Fibroblast of the aortic adventitia (primary cell): ENCODE data around the gene DNAJC12. TPM values are rescaled to one million over a fixed set of nuclear protein-coding genes. Genes with fewer than 3 reads are reported as not detected.

Source experiments
- DNase-seq: peaks from one replicate; pipeline ENCODE4 v3.0.0-alpha.2; 2010; ENCODE audit warnings: low read depth
- H3K4me3 ChIP-seq: 2 replicates; pipeline ENCODE4 v1.5.1; 2011; ENCODE audit warnings: low read depth, mild to moderate bottlenecking, control low read depth, low read length, moderate library complexity
- CTCF ChIP-seq: IDR thresholded peaks from 2 replicates; pipeline ENCODE4 v1.5.1; 2011; ENCODE audit warnings: mild to moderate bottlenecking, low read length, control low read depth, inconsistent platforms; ENCODE audit not compliant: insufficient read depth
- total RNA-seq: library from RNA; depleted of rRNA; stranded (reverse); fragments of >200 nt; gene quantifications from 2 replicates; pipeline ENCODE4 v1.2.3, GENCODE V29; 2012; ENCODE audit warnings: low replicate concordance

The DNAJC12 gene
- total RNA-seq, 1 donor: 1.1 TPM

- DNase-seq: no peak
- TF ChIP-seq CTCF: no peak
- H3K4me3 ChIP-seq: no peak overlapping the region
Measured at GRCh38 chr10:67875340-67876238, 37.6 kb upstream of the DNAJC12 start.

GRCh38 chr10:67869996-67870395 lies 32.0 kb upstream of the DNAJC12 start:
- H3K4me3 ChIP-seq: no peak overlapping the region
- no peak for TF ChIP-seq CTCF

GRCh38 chr10:67868132-67868531 lies 30.1 kb upstream of the DNAJC12 start:
- no peak for TF ChIP-seq CTCF
- DNase-seq: no peak
- H3K4me3 ChIP-seq: no peak overlapping the region

More at GRCh38 chr10:67869996-67870395, 32.0 kb upstream of the DNAJC12 start:
- DNase-seq: no peak

GRCh38 chr10:67864607-67865371 lies 26.8 kb upstream of the DNAJC12 start:
- DNase-seq: no peak
- no peak for TF ChIP-seq CTCF

GRCh38 chr10:67863094-67863493 lies 25.1 kb upstream of the DNAJC12 start:
- H3K4me3 ChIP-seq: no peak overlapping the region
- TF ChIP-seq CTCF: no peak
- DNase-seq: no peak

More at GRCh38 chr10:67864607-67865371, 26.8 kb upstream of the DNAJC12 start:
- no peak overlapping the region for H3K4me3 ChIP-seq

- no peak overlapping the region for H3K4me3 ChIP-seq
- no peak for DNase-seq
- TF ChIP-seq CTCF: no peak
Measured at GRCh38 chr10:67861750-67862432, 23.9 kb upstream of the DNAJC12 start.
